ENCODE measurements around the gene DIPK2A. TPM values are rescaled to one million over a fixed set of nuclear protein-coding genes. Genes with fewer than 3 reads are reported as not detected.
A peak's percentile ranks its signal among the peaks of the same experiment; 100 is the strongest.

DIPK2A gene
- total RNA-seq, 1 experiment from 2014 or later, result 28.5 TPM

DNA sequence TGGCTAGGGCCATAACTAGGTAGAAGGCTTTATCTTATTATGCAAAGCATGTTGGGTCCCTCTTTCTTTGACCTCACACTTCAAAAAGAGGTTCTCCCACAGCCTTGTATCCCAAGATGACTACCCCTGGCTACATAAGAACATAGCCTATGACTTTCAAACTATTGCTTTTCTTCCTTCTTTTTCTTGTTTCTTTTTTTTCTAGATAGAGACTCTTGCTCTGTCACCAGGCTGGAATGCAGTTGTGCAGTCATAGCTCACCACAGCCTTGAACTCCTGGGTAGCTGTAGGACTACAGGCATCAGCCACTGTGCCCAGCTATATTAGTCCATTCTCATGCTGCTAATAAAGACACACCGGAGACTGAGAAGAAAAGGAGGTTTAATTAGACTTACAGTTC lies 47.2 kb downstream of the DIPK2A start:
- intact Hi-C loops (cut with micrococcal nuclease), result no loop called here
- H3K4me1 ChIP-seq (ENCODE audit: insufficient read depth, low read length), result no peaks in the 10 kb centered on the region
- no peaks in the 10 kb centered on the region for H3K9me2 ChIP-seq (replicated peaks; ENCODE audit: low read length)
- peak; percentile 49 for DNase-seq
- H3F3A ChIP-seq (ENCODE audit: low read length, unreplicated experiment), result no peaks in the 10 kb centered on the region
- no peak overlapping the region for H3K27ac ChIP-seq (ENCODE audit: low read length)
- ChIA-PET POLR2A (ENCODE audit: unreplicated experiment) (no interaction called here), CTCF (no interaction called here)
- H3K79me2 ChIP-seq (ENCODE audit: low read length), result no peaks in the 10 kb centered on the region
- H3K27me3 ChIP-seq (ENCODE audit: low read length), result no peaks in the 10 kb centered on the region
- H3K4me2 ChIP-seq (ENCODE audit: low read length), result no peak overlapping the region
- peak; percentile 40; the same call in 1 of the 2 replicates for ATAC-seq
- H3K36me3 ChIP-seq (ENCODE audit: low read depth, low read length), result no peaks in the 10 kb centered on the region
- H3K9ac ChIP-seq (ENCODE audit: low read length), result no peak overlapping the region
- no TSS peak for BruUV-seq (replicated peaks)
- H3K9me3 ChIP-seq (ENCODE audit: low read length), result no peaks in the 10 kb centered on the region
- H2AFZ ChIP-seq (ENCODE audit: low read length), result no peak overlapping the region
- H4K20me1 ChIP-seq (ENCODE audit: low read length), result no peaks in the 10 kb centered on the region
- TF ChIP-seq EZH2phosphoT487 (IDR thresholded peaks at IDR 0.05; ENCODE audit: borderline replicate concordance, low read length), result no peak
- TF ChIP-seq, protein P1, sequence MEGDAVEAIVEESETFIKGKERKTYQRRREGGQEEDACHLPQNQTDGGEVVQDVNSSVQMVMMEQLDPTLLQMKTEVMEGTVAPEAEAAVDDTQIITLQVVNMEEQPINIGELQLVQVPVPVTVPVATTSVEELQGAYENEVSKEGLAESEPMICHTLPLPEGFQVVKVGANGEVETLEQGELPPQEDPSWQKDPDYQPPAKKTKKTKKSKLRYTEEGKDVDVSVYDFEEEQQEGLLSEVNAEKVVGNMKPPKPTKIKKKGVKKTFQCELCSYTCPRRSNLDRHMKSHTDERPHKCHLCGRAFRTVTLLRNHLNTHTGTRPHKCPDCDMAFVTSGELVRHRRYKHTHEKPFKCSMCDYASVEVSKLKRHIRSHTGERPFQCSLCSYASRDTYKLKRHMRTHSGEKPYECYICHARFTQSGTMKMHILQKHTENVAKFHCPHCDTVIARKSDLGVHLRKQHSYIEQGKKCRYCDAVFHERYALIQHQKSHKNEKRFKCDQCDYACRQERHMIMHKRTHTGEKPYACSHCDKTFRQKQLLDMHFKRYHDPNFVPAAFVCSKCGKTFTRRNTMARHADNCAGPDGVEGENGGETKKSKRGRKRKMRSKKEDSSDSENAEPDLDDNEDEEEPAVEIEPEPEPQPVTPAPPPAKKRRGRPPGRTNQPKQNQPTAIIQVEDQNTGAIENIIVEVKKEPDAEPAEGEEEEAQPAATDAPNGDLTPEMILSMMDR (conservative IDR thresholded peaks at IDR 0.05; ENCODE audit: low read depth, low read length), result no peak
- no peak for TF ChIP-seq EZH2 (IDR thresholded peaks at IDR 0.05; ENCODE audit: low read length, unreplicated experiment)
- H3K4me3 ChIP-seq (ENCODE audit: low read length), result no peak overlapping the region

Other genes with a start within 250 kb of the DIPK2A start
- 0.07 TPM in 1 of 2 replicates, not detected in the other for gene SLC9A9, start 123.4 kb upstream of the DIPK2A start, total RNA-seq (2014; rRNA removed)